GM18909 (cell line): Measurements from ENCODE around the gene CD300A.
A peak's percentile ranks its signal among the peaks of the same experiment; 100 is the strongest.
"Not testable (repeated sequence)": the region's sequence is repeated elsewhere in the genome, so short reads cannot be mapped to it uniquely, and the experiment has no call there.

Experiments used
- ATAC-seq: cut with Tn5 transposase; IDR thresholded peaks from one replicate; pipeline ENCODE4 v1.9.1; 2021; ENCODE audit warnings: mild to moderate bottlenecking; ENCODE audit not compliant: unreplicated experiment, poor library complexity

CD300A gene

DNA sequence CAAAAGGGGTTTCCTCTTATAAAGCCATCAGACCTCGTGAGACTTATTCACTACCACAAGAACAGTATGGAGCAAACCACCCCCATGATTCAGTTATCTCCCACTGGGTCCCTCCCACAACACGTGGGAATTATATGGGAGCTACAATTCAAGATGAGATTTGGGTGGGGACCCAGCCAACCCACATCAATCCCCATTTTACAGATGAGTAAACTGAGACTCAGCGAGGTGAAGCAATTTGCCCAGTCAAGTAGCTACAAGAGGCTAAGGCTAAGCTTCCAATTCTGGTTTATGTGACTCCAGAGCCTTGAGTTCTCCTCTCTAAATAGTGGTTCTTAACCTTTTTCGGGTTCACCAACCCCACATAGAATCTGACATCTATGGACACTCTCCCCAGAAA lies 8.8 kb downstream of the CD300A start:
- ATAC-seq: no peak

DNA sequence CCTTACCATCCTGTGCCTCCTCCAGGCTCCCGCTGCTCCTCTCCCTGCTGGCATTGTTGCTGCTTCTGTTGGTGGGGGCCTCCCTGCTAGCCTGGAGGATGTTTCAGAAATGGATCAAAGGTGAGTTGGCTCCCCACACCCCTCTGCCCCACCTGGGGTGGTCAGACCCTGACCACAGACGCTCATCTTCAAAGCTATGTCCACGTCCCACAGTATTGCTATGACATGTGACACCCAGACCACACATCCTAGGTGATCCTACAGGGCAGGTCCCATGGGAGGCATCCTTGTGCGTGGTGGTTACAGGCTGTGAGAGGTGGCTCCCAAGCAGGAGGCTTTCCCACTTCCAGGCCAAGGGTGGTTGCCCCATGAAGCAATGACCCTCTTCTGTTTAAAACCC lies 11.0 kb downstream of the CD300A start:
- ATAC-seq: no peak

DNA sequence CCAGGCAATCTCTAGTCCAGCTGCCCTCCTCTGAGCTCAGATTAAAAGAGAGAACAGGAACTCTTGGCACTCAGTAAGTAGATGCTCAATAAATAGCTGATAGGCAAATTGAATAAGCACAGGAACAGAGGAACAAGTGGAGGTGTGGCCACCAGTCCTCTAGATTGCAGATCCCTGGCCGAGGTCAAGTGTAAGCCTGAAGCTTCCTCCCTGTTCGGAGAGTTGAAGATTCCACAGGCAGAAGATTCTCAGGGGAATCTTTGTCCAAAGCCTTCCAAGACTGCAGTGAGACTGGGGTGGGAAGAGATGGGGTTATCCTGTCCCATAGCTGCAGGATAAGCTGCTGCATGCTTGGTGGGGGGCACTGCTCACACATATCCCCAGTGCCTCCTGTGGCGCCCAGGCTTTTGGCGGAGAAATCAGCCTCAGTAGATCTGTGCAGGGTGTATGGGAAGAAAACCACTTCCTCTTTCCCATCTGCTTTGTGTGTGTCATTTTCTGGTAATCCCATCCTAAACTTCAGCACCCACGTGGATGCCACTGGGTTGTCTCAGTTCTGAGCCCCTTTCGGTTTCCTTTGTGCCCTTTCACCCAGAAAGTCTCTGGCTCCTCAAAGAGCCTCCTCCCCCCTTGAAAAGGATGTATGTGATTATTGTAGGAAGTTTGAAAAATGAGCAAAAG lies 12.1 kb downstream of the CD300A start:
- no peak for ATAC-seq

DNA sequence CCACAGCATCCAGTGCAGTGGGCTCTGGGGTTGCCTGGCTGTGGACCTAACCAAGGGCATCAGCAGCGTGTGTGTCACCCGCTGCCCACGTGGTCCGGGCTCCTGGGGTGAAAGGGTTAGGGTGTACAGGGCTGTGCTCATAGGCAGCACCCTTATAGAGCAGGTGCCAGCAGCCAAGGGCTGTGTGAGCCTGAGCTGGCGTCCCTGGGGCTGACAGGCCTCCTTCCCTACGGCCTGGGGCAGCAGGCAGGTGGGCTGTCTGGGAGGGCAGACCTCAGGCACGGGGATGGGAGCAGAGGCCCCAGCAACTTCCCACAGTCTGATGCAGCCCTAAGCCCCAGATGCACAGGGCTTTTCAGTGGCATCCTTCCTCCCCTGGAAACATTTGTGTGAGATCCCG lies 13.9 kb downstream of the CD300A start:
- no peak for ATAC-seq

DNA sequence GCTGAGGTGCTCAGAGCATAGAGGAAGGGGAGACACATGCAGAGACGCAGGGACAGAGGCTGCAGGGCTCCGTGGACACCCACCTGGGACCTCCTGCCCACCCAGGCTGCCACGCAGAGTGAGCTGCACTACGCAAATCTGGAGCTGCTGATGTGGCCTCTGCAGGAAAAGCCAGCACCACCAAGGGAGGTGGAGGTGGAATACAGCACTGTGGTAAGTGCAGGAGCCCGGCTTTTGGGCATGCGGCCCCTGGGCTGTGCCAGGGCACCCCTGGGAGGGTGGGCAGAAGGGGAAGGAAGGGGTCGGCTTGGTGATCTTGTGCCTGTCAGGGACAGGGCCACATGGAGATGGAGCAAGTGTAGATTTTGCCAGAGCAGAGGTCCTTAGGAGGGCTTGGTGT lies 15.2 kb downstream of the CD300A start:
- no peak for ATAC-seq

DNA sequence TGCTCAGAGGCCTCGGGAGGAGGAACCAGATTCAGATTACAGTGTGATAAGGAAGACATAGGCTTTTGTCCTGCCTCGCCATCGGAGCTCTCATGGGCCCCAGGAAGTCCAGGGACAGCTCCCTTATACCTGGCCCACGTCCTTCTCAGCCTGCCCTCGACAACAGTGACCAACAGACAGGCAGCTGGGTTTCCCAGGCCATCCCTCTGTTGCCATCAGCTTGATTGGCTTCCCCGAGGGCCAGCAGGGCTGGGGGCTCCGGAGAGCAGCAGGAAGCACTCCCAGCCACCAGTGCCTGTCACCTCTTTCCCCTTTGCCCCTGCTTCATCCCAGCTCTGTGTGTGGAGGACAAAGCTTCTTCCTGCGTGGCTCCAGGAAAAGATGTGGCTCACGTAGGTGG lies 17.6 kb downstream of the CD300A start:
- no peak for ATAC-seq

DNA sequence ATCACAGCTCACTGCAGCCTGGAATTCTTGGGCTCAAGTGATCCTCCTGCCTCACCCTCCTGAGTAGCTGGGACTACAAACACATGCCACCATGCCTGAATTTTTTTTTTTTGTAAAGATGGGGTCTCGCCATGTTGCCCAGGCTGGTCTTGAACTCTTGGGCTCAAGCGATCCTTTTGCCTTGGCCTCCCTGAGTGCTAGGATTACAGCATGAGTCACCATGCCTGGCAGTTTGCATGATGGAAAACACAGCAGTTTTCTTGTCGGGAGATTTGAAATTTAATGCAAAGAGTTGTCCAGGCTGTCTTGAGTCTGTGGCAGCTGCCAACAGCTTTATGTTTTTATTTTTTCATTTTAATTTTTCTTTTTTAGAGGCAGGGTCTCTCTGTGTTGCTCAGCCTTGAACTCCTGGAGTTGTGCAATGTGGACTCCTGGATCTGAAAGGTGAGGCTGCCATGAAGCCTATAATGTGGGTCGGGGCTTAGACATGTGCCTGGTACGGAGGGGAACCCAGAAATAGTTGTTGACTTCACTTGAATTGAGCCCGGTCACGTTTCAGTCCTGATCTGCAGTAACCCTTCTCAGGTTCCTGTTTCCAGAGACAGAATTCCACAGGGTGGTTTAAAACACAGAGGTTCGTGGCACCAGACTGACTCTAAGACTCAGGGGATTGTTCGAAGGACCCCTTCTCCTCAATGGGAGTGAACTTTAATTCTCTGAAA lies 18.7 kb downstream of the CD300A start:
- no peak for ATAC-seq

DNA sequence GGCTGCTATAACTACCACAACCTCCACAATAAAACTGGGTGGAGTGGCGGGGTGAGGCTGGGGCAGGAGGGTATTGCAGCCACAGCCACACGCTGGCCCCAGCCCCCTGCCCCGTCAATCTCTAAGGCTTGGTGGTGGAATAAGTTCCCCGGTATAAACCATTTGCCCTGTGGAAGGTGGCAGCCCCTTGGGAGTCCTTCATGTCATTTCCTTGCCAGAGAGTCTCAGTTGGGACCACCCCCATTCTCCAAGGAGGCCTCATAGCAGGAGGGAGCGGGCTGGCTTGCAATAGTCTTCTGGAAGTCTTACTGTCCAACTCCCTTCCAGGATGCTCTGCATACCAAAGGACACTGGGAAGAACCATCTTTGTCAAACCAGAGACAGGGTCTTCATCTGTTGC lies 19.4 kb downstream of the CD300A start:
- no peak for ATAC-seq

DNA sequence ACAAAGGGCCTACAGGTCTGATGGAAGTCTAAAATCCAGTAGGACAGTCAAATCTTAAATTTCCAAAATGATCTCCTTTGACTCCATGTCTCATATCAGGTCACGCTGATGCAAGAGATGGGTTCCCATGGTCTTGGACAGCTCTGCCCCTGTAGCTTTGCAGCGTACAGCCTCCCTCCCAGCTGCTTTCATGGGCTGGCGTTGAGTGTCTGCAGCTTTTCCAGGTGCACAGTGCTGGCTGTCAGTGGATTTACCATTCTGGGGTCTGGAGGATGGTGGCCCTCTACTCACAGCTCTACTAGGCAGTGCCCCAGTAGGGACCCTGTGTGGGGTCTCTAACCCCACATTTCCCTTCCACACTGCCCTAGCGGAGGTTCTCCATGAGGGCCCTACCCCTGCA lies 21.8 kb downstream of the CD300A start:
- ATAC-seq: not testable (repeated sequence)

DNA sequence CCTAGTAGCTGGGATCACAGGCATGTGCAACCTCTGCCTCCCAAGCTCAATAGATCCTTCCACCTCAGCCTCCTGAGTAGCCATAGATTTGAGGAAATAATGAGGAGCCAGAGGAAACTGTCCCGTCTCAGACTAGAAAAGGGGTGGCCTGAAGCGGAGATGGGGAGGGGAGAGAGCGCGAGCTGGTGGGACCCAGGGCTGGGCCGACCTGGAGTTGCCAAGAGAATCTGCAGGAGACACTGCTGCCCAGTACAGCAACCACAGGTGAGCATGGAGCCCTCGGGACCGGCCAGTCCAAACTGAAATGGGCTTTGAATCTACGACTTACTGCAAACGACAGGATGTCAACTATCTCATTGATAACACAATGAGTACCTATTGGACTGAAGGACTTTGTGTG lies 24.3 kb downstream of the CD300A start:
- ATAC-seq: no peak

DNA sequence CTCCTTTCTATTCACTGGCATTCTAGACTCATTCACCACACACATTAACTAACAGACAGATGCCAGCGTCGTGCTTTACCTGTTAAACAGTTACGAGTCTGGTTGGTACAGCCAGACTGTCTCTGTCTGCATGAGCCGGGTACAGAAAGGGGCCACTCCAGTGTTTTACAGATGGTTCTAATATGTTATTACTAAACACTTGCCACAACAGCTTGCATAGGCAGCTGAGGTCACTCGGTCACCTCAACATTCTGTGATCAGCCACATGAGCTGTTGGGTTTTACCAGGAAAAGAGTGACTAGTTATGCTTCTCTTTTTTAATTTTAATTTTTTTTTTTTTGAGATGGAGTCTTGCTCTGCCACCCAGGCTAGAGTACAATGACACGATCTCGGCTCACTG lies 25.2 kb downstream of the CD300A start:
- ATAC-seq: no peak

DNA sequence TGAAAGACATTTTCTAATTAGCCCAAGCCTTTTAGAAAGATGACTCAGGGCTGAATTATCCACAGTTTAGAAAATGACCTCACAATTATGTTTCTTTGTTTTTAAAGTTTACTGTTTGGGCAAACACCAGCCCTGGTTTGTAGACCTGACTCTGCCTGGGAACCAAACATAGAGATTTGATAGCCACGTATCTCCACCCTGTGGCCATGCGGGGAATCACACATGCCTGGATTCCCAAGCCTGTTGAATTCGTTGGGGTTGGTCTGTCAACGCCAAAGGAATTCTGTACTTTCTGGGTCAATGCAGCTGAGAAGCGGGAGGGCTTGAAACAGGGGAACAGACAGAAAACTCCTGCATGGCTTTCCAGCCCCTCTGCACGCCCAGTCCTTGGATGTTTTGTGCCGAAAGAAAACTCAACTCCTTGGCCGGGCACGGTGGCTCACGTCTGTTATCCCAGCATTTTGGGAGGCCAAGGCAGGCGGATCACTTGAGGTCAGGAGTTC lies 26.9 kb downstream of the CD300A start:
- ATAC-seq: no peak

DNA sequence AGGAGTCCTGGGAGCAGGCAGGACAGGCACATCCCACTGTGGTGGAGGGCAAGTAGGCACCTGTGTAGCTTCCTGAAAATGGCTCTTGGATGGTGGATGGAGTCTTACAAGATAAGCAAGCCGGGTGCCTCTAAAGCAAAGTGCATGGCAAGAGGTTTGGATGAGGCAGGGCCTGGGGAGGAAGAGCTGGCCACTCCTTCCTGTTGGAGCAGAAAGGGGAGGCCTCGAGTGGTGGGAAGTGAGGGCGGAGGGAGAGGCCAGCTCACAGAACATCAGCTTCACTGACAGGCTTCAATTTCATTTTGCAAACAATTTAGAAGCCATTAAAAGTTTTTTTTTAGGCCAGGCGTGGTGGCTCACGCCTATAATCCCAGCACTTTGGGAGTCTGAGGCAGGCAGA lies 31.0 kb downstream of the CD300A start:
- ATAC-seq: no peak

DNA sequence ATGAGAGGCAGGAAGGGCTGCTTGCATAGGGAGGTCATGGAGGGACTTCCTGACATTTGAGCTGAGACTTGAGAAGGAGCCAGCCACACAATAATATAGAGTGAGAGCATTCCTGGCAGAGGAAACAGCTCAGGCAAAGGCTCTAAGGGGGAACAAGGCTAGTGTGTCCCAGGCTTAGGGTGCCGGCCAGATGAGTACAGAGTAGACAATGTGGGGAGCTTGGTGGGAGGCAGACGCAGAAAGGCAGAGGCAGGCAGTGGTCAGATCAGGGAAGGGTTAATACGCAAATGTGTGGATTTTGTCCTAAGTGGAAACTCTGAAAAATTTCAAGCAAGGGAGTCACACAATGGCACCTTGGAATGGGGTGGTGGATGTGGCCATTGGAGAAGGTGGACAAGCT lies 33.6 kb downstream of the CD300A start:
- ATAC-seq: no peak

DNA sequence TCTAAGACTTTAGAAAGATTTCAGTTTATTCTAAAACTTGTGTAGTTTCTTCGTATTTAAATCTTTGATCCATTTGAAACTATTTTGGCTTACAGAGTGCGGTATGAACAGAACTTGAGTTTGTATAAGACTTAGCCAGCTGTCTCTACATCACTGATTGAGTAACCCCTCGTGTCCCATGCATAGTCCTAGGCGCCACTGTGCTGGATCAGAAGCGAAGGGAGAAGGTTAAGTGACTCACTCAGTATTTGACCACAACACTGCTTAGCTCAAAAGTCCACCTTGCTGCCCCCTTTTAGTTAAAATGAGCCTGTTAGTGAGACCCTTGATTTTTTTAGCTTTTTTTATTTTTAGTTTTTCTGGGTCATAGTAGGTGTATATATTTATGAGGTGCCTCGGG lies 36.4 kb downstream of the CD300A start:
- no peak for ATAC-seq

DNA sequence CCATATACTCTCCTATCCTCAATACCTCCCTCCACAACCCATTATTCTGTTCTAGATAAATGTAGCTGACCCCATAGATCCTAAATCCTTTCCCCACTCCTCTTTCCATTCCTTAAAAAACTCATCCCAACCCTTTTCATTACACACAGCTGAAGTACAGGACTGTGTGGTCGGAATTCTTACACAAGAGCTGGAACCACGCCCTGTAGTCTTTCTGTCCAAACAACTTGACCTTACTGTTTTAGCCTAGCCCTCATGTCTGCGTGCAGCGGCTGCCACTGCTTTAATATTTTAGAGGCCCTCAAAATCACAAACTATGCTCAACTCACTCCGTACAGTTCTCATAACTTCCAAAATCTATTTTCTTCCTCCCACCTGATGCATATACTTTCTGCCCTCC lies 37.5 kb downstream of the CD300A start:
- ATAC-seq: not testable (repeated sequence)

DNA sequence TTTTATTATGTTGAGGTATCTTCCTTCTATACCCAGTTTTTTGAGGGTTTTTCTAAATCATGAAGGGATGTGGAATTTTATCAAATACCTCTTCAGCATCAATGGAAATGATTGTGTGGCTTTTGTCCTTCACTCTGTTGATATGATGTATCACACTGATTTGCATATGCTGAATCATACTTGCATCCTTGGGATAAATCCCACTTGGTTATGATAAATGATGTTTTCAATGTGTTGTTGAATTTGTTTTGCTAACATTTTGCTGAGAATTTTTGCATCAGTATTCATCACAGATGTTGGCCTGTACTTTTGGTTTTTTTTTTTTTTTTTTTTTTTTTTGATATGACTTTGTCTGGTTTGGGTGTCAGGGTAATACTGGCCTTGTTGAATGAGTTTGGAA lies 41.7 kb downstream of the CD300A start:
- no peak for ATAC-seq

DNA sequence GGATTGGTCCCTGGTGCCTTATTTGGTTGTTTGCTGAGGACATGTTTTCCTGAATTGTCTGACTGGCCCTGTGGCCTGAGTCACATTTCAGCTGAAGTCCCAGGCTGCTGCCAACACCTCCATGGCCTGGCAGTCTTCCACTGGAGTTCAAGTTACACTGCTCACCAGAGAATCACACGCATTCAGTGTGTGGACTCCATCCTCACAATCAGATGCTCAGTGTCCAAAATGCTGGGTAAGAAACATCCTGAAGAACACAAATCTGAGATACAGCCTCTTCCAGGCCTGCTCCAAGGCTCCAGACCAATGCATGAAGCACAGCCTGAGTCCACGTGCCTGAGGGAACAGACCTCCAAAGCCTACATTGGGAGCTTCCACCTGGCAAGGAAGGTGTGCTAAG lies 45.6 kb downstream of the CD300A start:
- ATAC-seq: no peak

DNA sequence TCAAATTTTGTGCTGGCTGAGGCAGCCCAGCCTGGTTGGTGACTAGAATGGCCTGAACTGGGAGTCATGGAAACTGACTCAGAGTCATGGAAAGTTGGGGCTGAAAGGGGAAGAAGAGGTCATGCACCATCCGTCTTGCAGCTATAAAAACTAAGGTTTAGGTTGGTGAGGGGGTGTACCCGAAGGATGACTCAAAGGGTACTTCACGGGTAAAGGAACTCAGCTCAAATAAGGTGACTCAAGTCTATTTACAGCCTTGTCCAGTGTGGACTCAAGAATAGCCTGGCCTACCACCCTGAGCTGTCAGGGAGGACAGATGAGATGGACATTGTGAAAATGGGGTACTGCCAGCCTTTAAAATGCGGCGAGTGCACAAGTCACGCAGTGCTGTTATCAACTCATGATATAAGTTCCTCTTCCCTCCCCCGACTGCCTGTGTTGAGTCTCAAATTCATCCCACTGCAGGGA lies 46.2 kb downstream of the CD300A start:
- peak; percentile 69 for ATAC-seq

DNA sequence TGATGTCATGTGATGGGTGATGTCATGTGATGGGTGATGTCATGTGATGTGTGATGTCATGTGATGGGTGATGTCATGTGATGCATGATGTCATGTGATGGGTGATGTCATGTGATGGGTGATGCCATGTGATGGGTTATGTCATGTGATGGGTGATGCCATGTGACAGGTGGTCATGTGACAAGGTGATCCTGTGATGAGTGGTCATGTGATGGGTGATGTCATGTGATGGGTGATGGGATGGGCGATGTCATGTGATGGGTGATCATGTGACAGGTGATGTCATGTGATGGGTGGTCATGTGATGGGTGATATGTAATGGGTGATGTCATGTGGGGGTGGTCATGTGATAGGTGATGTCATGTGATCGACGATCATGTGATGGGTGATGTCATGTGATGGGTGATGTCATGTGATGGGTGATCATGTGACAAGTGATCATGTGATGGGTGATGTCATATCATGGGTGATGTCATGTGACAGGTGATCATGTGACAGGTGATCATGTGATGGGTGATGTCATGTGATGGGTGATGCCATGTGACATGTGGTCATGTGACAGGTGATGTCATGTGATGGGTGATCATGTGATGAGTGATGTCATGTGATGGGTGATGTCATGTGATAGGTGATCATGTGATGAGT lies 47.7 kb downstream of the CD300A start:
- ATAC-seq: no peak

DNA sequence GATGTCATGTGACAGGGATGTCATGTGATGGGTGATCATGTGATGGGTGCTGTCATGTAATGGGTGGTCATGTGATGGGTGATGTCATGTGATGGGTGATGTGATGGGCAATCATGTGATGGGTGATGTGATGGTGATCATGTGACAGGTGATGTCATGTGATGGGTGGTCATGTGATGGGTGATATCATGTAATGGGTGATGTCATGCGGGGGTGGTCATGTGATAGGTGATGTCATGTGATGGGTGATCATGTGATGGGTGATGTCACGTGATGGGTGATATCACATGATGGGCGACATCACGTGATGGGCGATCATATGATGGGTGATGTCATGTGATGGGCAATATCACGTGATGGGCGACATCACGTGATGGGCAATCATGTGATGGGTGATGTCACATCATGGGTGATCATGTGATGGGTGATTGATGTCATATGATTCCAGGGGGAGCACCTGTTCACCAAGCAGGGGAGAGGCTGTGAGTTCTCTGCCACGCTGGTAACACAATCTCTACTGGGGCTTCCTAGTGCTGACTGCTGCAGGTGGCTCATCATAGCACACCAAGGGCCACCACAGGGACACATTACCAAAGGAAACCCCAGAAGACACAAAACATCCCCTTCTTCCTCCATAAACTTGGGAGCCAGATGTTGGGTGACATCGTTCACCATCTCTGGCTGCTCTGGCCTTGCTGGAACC lies 48.3 kb downstream of the CD300A start:
- ATAC-seq: no peak
